SK-N-SH (cell line): ENCODE measurements around the gene ANKRD40. TPM values are rescaled to one million over a fixed set of nuclear protein-coding genes. Genes with fewer than 3 reads are reported as not detected.

Experiments
- CTCF ChIA-PET: fragments of 300-600, 350-600 bp; formaldehyde crosslinking; extraction: SDS; loops from one replicate; lab custom pipeline; 2021; lab: Yijun Ruan, JAX
- POLR2A ChIA-PET: fragments of 350-600 bp; sonication (Branson Sonifier 250); formaldehyde crosslinking; extraction: SDS; loops from one replicate; lab custom pipeline; 2020; ENCODE audit warnings: antibody characterized with exemption, inconsistent platforms; lab: Yijun Ruan, JAX
- DNase-seq: peaks from one replicate; pipeline ENCODE4 v3.0.0; 2012
- H2AFZ ChIP-seq: fragments of 200-600 bp; sonication (generic); 2 replicates; pipeline ENCODE4 v1.8.1; 2016; ENCODE audit warnings: antibody characterized with exemption, mild to moderate bottlenecking, low read depth
- H3F3A ChIP-seq: fragments of 200-600 bp; sonication (generic); replicated peaks from 2 replicates; pipeline ENCODE3; 2016; ENCODE audit warnings: antibody characterized with exemption, mild to moderate bottlenecking; ENCODE audit not compliant: insufficient read depth
- H3K27ac ChIP-seq, 2 experiments: fragments of 200-500 bp in 1 of 2; fragments of 200-600 bp in 1 of 2; sonication (Bioruptor generic) in 1 of 2; sonication (generic), shearing (Covaris generic) in 1 of 2; 2 replicates each; pipeline versions ENCODE4 v1.5.1 to v1.6.1; 2014 to 2016; ENCODE audit warnings: low read depth in 2 of 2, inconsistent platforms in 1 of 2, low read length in 1 of 2, mild to moderate bottlenecking in 1 of 2, mixed read lengths in 1 of 2
- H3K27me3 ChIP-seq: fragments of 200-600 bp; sonication (generic), shearing (Covaris generic); 2 replicates; pipeline ENCODE4 v1.6.1; 2016; ENCODE audit warnings: mixed run types; ENCODE audit not compliant: insufficient read depth
- H3K36me3 ChIP-seq, 2 experiments: fragments of 200-500 bp in 1 of 2; fragments of 200-600 bp in 1 of 2; sonication (Bioruptor generic) in 1 of 2; sonication (generic) in 1 of 2; replicated peaks in 1 of 2; 2 replicates each; pipeline versions ENCODE3 to v1.5.1; 2014 to 2016; ENCODE audit warnings: low read length in 1 of 2, mild to moderate bottlenecking in 1 of 2; ENCODE audit not compliant: insufficient read depth in 2 of 2, control insufficient read depth in 1 of 2
- H3K4me1 ChIP-seq, 2 experiments: fragments of 200-500 bp in 1 of 2; fragments of 200-600 bp in 1 of 2; sonication (Bioruptor generic) in 1 of 2; sonication (generic), shearing (Covaris generic) in 1 of 2; 2 replicates each; pipeline versions ENCODE4 v1.5.1 to v1.6.1; 2014 to 2016; ENCODE audit warnings: low read depth in 1 of 2, low read length in 1 of 2, mixed run types in 1 of 2; ENCODE audit not compliant: insufficient read depth in 2 of 2, control insufficient read depth in 1 of 2
- H3K4me2 ChIP-seq: fragments of 200-600 bp; sonication (generic), shearing (Covaris generic); 2 replicates; pipeline ENCODE4 v1.6.1; 2017; ENCODE audit warnings: mixed run types
- H3K4me3 ChIP-seq, 2 experiments: fragments of 200-500 bp in 1 of 2; fragments of 200-600 bp in 1 of 2; sonication (Bioruptor generic) in 1 of 2; sonication (generic), shearing (Covaris generic) in 1 of 2; 2 replicates each; pipeline versions ENCODE4 v1.5.1 to v1.8.1; 2014 to 2016; ENCODE audit warnings: low read depth in 2 of 2, inconsistent platforms in 1 of 2, low read length in 1 of 2, mild to moderate bottlenecking in 1 of 2, mixed read lengths in 1 of 2, moderate library complexity in 1 of 2
- H3K79me2 ChIP-seq: fragments of 200-600 bp; sonication (generic); 2 replicates; pipeline ENCODE4 v1.8.1; 2017; ENCODE audit warnings: mild to moderate bottlenecking; ENCODE audit not compliant: insufficient read depth
- H3K9ac ChIP-seq: fragments of 200-600 bp; sonication (generic); 2 replicates; pipeline ENCODE4 v1.6.1; 2017; ENCODE audit warnings: mixed run types
- H3K9me2 ChIP-seq: fragments of 200-600 bp; sonication (generic); 2 replicates; pipeline ENCODE4 v1.6.1; 2017; ENCODE audit warnings: mixed run types
- H3K9me3 ChIP-seq: fragments of 200-600 bp; sonication (generic); 2 replicates; pipeline ENCODE4 v1.6.1; 2017; ENCODE audit warnings: mixed run types, mild to moderate bottlenecking, moderate library complexity
- H4K20me1 ChIP-seq: fragments of 200-600 bp; sonication (generic); 2 replicates; pipeline ENCODE4 v1.6.1; 2017; ENCODE audit warnings: mild to moderate bottlenecking, mixed run types; ENCODE audit not compliant: insufficient read depth
- CHD2 ChIP-seq: fragments of 150-350 bp; IDR thresholded peaks from 2 replicates; pipeline ENCODE4 v1.6.1; 2018; ENCODE audit warnings: low read length; ENCODE audit not compliant: partially characterized antibody
- ELF1 ChIP-seq: IDR thresholded peaks from 2 replicates; pipeline ENCODE4 v1.4.0; 2012
- EP300 ChIP-seq, 2 experiments: IDR thresholded peaks; 2 replicates each; pipeline versions ENCODE4 v1.4.0 to v1.6.1; 2012; ENCODE audit warnings: borderline replicate concordance in 1 of 2, low read depth in 1 of 2, low read length in 1 of 2
- EZH2phosphoT487 ChIP-seq: fragments of 200-600 bp; sonication (generic); IDR thresholded peaks from 2 replicates; pipeline ENCODE4 v1.6.1; 2017; ENCODE audit warnings: low read depth, mixed run types, mild to moderate bottlenecking, antibody characterized with exemption, moderate library complexity, borderline replicate concordance
- FOSL2 ChIP-seq: IDR thresholded peaks from 2 replicates; pipeline ENCODE4 v1.4.0; 2012; ENCODE audit warnings: low read depth, mild to moderate bottlenecking, moderate library complexity, borderline replicate concordance
- FOXM1 ChIP-seq: IDR thresholded peaks from 2 replicates; pipeline ENCODE4 v1.4.0; 2012; ENCODE audit warnings: low read depth, mild to moderate bottlenecking
- GABPA ChIP-seq: IDR thresholded peaks from 2 replicates; pipeline ENCODE4 v1.4.0; 2012; ENCODE audit warnings: low read depth, mild to moderate bottlenecking
- GATA2 ChIP-seq: sonication (generic); formaldehyde crosslinking; IDR thresholded peaks from 2 replicates; pipeline ENCODE4 v1.5.0; 2020; ENCODE audit warnings: mild to moderate bottlenecking, missing genetic modification reagents
- JUND ChIP-seq: IDR thresholded peaks from 2 replicates; pipeline ENCODE4 v1.4.0; 2012
- MEF2A ChIP-seq: IDR thresholded peaks from 2 replicates; pipeline ENCODE4 v1.4.0; 2012; ENCODE audit warnings: low read depth, borderline replicate concordance
- MXI1 ChIP-seq: IDR thresholded peaks from 2 replicates; pipeline ENCODE4 v1.6.1; 2012; ENCODE audit warnings: mild to moderate bottlenecking, low read depth, low read length, improper control_type of control experiment
- NFIC ChIP-seq: IDR thresholded peaks from 2 replicates; pipeline ENCODE4 v1.4.0; 2012; ENCODE audit warnings: borderline replicate concordance
- RCOR1 ChIP-seq: fragments of 150-350 bp; IDR thresholded peaks from 2 replicates; pipeline ENCODE4 v1.6.1; 2017; ENCODE audit warnings: antibody characterized with exemption, low read length
- RXRA ChIP-seq: IDR thresholded peaks from 2 replicates; pipeline ENCODE4 v1.4.0; 2012; ENCODE audit warnings: low read depth, mild to moderate bottlenecking, borderline replicate concordance
- TEAD4 ChIP-seq: IDR thresholded peaks from 2 replicates; pipeline ENCODE4 v1.4.0; 2012; ENCODE audit warnings: mild to moderate bottlenecking, borderline replicate concordance; ENCODE audit not compliant: insufficient read depth
- USF2 ChIP-seq: fragments of 150-350 bp; IDR thresholded peaks from 2 replicates; pipeline ENCODE4 v1.6.1; 2017; ENCODE audit warnings: antibody characterized with exemption, low read length, low read depth, borderline replicate concordance
- YY1 ChIP-seq: IDR thresholded peaks from 2 replicates; pipeline ENCODE4 v1.4.0; 2012; ENCODE audit warnings: low read depth, mild to moderate bottlenecking
- WGBS: methylation state at CpG from one replicate; pipeline ENCODE4 v1.1.6; 2017; ENCODE audit warnings: low lambda C conversion rate; 5-methylcytosine and 5-hydroxymethylcytosine counted together
- polyA plus RNA-seq, 3 experiments: library from polyadenylated mRNA; depleted of rRNA; stranded (reverse); fragments of >200 nt; gene quantifications; 2 replicates each; pipeline ENCODE4 v1.2.3, GENCODE V29; 2012
- TF ChIP-seq, protein P1 (sequence below): IDR thresholded peaks from 2 replicates; pipeline ENCODE4 v1.4.0; 2012; ENCODE audit warnings: low read depth
- TF ChIP-seq, protein P2 (sequence below): IDR thresholded peaks from 2 replicates; pipeline ENCODE4 v1.4.0; 2012; ENCODE audit warnings: low read depth, borderline replicate concordance

ANKRD40 gene
- polyA plus RNA-seq, 1 of the 3 experiments (the other 2 are of a cell fraction), result 33.6 TPM

DNA sequence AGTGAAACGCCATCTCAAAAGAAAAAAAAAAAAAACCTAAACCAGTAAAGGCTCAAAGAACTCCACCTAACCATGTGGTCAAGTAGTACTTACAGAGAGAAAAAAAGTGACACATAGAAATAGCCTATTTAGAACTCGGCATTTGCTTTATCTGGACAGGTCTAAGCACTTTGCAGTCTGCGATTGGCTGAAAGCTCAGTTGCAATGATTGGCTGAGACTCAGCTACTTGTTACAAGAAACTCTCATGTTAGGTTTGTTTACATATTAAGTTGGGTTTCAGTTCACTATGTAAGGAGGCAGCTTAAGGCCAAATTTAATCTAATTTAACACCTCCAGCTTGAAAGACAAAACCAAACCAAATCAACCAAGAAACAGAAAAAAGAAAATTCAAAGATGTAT is 54.0 kb downstream of the ANKRD40 start:
- no peaks in the 10 kb centered on the region for H3K9me2 ChIP-seq
- no peak overlapping the region for H2AFZ ChIP-seq
- TF ChIP-seq MEF2A, result no peak
- TF ChIP-seq CHD2, result no peak
- TF ChIP-seq NFIC, result no peak
- no peak for TF ChIP-seq FOSL2
- no peak for TF ChIP-seq USF2
- no peak for TF ChIP-seq GATA2 (CRISPR knock-in tag)
- no peak for TF ChIP-seq TEAD4
- TF ChIP-seq RCOR1, result no peak
- no peak for TF ChIP-seq RXRA
- TF ChIP-seq MXI1, result no peak
- DNase-seq, result no peak
- H3K4me2 ChIP-seq, result no peak overlapping the region
- peaks cover 12% of the 10 kb centered on the region for H3F3A ChIP-seq
- H3K27ac ChIP-seq, result no peak overlapping the region
- H3K9me3 ChIP-seq, result no peaks in the 10 kb centered on the region
- WGBS, result 95% methylated on average over 3 of the region's 3 CpGs
- H3K4me1 ChIP-seq, result peaks cover 0 to 8% of the 10 kb centered on the region in 2 experiments; a peak in 1 of 4 replicates
- peaks cover 7 to 16% of the 10 kb centered on the region in 2 experiments for H3K36me3 ChIP-seq
- POLR2A ChIA-PET, result no interaction called here
- no peaks in the 10 kb centered on the region for H4K20me1 ChIP-seq
- CTCF ChIA-PET, result interaction anchor here (0.9 to 9.3 kb wide), 6 partner anchors 8 to 103 kb away, joined by 3 to 101 read pairs (median 4); no protein-coding TSS in a partner anchor
- no peak overlapping the region for H3K4me3 ChIP-seq
- H3K9ac ChIP-seq, result no peak overlapping the region
- H3K27me3 ChIP-seq, result no peaks in the 10 kb centered on the region
- H3K79me2 ChIP-seq, result peaks cover 25% of the 10 kb centered on the region

- 94% methylated on average over 2 of the region's 2 CpGs for WGBS
- peaks cover 4 to 7% of the 10 kb centered on the region in 2 experiments for H3K36me3 ChIP-seq
- CTCF ChIA-PET, result interaction anchor here (0.7 to 9.3 kb wide), 9 partner anchors 10 to 101 kb away, joined by 3 to 101 read pairs (median 5); no protein-coding TSS in a partner anchor
- no peaks in the 10 kb centered on the region for H3K4me1 ChIP-seq
- H3K27me3 ChIP-seq, result no peaks in the 10 kb centered on the region
- TF ChIP-seq EP300 (IDR thresholded peaks at IDR 0.05; ENCODE audit: borderline replicate concordance in 1 of 2, low read depth in 1 of 2, low read length in 1 of 2) (no peak), MEF2A (no peak), RXRA (no peak), EZH2phosphoT487 (no peak), FOXM1 (no peak), YY1 (no peak), ELF1 (no peak), CHD2 (no peak), GABPA (no peak), JUND (no peak)
- TF ChIP-seq, protein P1, sequence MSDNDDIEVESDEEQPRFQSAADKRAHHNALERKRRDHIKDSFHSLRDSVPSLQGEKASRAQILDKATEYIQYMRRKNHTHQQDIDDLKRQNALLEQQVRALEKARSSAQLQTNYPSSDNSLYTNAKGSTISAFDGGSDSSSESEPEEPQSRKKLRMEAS, result no peak
- TF ChIP-seq, protein P2, sequence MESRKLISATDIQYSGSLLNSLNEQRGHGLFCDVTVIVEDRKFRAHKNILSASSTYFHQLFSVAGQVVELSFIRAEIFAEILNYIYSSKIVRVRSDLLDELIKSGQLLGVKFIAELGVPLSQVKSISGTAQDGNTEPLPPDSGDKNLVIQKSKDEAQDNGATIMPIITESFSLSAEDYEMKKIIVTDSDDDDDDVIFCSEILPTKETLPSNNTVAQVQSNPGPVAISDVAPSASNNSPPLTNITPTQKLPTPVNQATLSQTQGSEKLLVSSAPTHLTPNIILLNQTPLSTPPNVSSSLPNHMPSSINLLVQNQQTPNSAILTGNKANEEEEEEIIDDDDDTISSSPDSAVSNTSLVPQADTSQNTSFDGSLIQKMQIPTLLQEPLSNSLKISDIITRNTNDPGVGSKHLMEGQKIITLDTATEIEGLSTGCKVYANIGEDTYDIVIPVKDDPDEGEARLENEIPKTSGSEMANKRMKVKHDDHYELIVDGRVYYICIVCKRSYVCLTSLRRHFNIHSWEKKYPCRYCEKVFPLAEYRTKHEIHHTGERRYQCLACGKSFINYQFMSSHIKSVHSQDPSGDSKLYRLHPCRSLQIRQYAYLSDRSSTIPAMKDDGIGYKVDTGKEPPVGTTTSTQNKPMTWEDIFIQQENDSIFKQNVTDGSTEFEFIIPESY, result no peak
- H3K9ac ChIP-seq, result no peak overlapping the region
- H3K4me2 ChIP-seq, result no peak overlapping the region
- POLR2A ChIA-PET, result no interaction called here
- DNase-seq, result no peak
- peaks cover 12% of the 10 kb centered on the region for H3F3A ChIP-seq
- H2AFZ ChIP-seq, result no peak overlapping the region
- no peak overlapping the region for H3K27ac ChIP-seq
- no peak overlapping the region for H3K4me3 ChIP-seq
- peaks cover 24% of the 10 kb centered on the region for H3K79me2 ChIP-seq
- H3K9me2 ChIP-seq, result no peaks in the 10 kb centered on the region
- H3K9me3 ChIP-seq, result no peaks in the 10 kb centered on the region
- no peaks in the 10 kb centered on the region for H4K20me1 ChIP-seq
These were observed 56.1 kb downstream of the ANKRD40 start for GRCh38 chr17:50651661-50652060.
